Fibroblast of lung (primary cell): ENCODE data around the gene PTPRM.

Experiments
- EZH2 ChIP-seq: IDR thresholded peaks from 2 replicates; pipeline ENCODE4 v1.5.1; 2012; ENCODE audit warnings: low read length, control low read depth, mild to moderate bottlenecking; ENCODE audit errors: missing control alignments
- TF ChIP-seq, protein P1 (sequence below), 2 donors: IDR thresholded peaks in 1 of 2; conservative IDR thresholded peaks in 1 of 2; 1 replicate in 1 of 2; 2 replicates in 1 of 2; pipeline ENCODE4 v1.5.1; 2011 to 2012; ENCODE audit warnings: low read length in 2 of 2, control low read depth in 1 of 2, inconsistent platforms in 1 of 2, low read depth in 1 of 2, mild to moderate bottlenecking in 1 of 2

DNA sequence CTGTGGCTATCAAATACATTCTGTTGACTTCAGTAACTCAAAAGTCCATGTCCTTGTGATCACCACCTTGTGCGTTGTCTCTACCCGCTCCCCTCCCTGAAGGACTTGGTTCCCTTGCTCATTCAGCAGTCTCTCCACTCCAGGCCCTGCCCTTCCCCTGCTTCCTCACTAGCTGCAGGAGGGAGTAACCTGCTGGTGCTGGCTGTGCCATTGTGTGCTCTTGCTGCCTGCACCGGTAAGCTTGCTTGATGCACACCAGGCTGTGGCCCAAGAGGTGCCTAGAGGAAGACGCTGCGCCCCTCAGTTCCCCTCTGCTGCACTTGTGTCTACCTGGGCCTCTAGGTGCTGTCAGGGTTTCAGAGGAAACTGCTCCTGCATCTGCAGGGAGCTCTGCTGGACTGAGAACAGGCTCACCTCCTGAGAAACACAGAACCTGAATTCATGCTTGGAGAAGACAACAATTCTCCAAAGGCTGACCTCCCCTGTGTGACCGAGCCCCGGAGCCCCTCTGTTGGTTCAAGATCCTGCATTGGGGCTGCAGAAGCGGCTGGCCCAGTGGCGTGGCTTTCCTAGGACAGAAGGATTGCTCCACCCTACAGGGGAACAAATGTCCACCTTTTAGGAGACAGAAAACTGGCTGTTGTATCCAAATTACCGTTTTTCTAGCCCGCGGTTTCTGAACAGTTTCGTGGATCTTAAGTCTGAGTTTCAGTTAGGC, 33.6 kb downstream of the PTPRM start:
- no peak for TF ChIP-seq EZH2
- TF ChIP-seq, protein P1, sequence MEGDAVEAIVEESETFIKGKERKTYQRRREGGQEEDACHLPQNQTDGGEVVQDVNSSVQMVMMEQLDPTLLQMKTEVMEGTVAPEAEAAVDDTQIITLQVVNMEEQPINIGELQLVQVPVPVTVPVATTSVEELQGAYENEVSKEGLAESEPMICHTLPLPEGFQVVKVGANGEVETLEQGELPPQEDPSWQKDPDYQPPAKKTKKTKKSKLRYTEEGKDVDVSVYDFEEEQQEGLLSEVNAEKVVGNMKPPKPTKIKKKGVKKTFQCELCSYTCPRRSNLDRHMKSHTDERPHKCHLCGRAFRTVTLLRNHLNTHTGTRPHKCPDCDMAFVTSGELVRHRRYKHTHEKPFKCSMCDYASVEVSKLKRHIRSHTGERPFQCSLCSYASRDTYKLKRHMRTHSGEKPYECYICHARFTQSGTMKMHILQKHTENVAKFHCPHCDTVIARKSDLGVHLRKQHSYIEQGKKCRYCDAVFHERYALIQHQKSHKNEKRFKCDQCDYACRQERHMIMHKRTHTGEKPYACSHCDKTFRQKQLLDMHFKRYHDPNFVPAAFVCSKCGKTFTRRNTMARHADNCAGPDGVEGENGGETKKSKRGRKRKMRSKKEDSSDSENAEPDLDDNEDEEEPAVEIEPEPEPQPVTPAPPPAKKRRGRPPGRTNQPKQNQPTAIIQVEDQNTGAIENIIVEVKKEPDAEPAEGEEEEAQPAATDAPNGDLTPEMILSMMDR (conservative IDR thresholded peaks at IDR 0.05 in 1 of 2, IDR thresholded peaks at IDR 0.05 in 1 of 2; ENCODE audit: low read depth in 1 of 2, low read length in 2 of 2), result no peak
